Measurements from ENCODE around the gene BACE2. TPM values are rescaled to one million over a fixed set of nuclear protein-coding genes. Genes with fewer than 3 reads are reported as not detected.

BACE2 gene
- total RNA-seq, 2 experiments from 2014 or later: 2.0 to 2.2 TPM

DNA sequence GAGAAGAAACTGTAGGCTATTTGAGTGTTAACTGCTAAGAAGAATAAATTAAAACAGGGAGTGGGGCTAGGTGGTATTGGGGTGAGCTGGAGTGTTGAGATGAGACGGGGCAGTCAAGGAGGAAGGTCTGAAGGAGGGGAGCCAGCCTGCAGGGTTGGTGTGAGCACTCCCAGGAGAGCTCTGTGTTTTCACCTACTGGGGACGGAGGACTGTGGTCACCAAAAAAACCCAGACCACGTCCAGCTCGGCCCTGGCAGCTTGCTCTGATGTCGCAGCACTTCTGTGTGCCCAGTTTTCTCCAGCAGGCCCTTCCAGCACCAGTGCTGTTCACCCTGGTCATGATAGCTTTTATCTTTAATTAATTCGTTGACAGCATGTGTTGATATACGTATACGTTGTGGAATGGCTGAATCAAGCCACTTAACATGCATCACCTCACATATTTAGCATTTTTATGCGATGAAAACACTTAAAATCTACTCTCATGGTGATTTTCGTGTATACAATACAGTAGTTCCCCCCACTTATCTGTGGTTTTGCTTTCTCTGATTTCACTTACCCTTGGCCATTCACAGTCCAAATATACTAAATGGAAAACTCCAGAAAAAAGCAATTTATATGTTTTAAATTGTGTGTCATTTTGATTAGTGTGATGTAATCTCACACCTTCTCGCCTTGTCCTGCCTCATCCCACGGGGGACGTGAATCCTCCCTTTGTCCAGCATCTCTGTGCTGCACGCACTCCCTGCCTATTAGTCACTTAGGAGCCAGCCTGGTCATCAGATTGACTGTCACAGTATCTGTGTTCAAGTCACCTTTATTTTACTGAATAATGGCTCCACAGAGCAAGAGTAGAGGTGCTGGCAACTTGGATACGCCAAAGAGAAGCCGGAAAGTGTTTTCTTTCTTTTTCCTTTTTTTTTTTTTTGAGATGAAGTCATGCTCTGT is 161.0 kb downstream of the BACE2 start:
- H3K9me3 Mint-ChIP-seq: peaks cover 1% of the 10 kb centered on the region
- H3K27me3 Mint-ChIP-seq: peaks cover 21% of the 10 kb centered on the region
- H3K36me3 Mint-ChIP-seq (ENCODE audit: low read depth): no peaks in the 10 kb centered on the region
- H3K27ac Mint-ChIP-seq: no peak overlapping the region
- CTCF ChIA-PET: no interaction called here
- no peak overlapping the region for H3K4me3 Mint-ChIP-seq
- POLR2A ChIA-PET: no interaction called here
- no peak for DNase-seq
- no peaks in the 10 kb centered on the region for H3K4me1 Mint-ChIP-seq

Other genes with a start within 250 kb of the BACE2 start
- gene FAM3B, start 148.6 kb downstream of the BACE2 start, total RNA-seq: not detected
- gene MX2, start 193.9 kb downstream of the BACE2 start, total RNA-seq: 100 to 1,000 TPM; 167 to 171 TPM

All from activated CD4-positive, alpha-beta memory T cell treated with anti-CD3 and anti-CD28 coated beads, Interleukin-2, amount 10 ng/mL, durations not matched to agents 7 days and 5 days (primary cell).